ENCODE data around the gene LBX1.
A peak's percentile ranks its signal among the peaks of the same experiment; 100 is the strongest.

Gene LBX1

DNA sequence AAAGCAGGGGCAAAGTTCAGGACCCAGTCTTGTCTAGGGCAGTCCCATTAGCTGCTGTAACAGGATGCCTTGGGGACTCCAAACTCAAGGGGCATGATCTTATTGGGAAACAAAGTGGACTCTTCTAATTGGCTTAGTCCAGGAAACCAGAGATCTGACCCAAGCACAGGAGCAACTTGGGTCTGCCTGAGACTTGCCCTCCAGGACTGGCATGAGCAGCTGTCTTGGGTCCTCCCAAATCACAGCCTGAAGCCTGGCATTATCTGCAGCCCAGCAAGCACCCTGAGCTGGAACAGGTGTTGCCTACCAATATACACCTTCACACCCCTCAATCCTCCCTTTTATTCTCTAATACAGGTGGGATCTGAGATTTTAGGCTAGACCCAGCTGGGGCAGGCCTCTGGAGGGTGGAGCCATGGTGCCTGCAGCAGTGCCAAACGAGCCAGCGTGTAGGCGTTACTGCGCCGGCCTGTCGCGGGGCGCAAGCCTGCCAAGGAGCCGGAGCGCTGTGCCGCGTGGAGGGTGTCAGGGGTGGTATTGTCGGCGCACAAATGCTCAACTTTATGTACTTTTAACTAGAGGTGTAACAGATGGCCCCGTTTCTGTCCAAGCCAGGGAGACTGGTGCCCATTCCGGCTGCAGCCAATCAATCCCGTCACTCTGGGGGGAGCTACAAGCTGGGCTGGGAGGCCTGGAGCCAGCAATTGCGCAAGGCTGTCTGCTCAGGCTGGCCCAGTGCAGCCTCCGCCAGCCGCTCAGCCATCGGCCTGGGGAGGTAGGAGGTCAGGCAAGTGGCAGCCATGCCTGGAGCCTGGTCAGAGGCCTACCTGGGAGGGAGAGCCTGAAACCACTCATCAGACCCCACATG, 12.8 kb upstream of the LBX1 start:
- DNase-seq (ENCODE audit: low read depth): peak; percentile 41

DNA sequence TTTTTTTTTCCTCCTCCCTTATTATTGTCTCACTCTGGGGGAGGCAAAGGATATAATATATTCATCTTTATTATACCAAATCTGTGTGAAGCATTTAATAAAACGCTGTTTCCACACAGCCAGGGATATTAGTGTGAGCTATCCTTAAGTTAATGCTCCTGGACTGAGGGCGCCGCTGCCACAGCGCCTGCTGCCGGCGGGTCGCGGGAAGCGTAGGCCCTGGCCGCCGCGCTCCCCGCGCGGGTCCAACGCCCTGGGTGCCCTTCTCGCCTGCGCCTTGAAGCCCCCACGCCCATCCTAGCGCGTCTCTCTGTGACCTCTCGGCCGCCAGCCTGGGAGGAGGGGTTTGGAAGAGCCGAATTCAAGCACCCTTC, 9.5 kb upstream of the LBX1 start:
- no peak for DNase-seq (ENCODE audit: low read depth)

DNA sequence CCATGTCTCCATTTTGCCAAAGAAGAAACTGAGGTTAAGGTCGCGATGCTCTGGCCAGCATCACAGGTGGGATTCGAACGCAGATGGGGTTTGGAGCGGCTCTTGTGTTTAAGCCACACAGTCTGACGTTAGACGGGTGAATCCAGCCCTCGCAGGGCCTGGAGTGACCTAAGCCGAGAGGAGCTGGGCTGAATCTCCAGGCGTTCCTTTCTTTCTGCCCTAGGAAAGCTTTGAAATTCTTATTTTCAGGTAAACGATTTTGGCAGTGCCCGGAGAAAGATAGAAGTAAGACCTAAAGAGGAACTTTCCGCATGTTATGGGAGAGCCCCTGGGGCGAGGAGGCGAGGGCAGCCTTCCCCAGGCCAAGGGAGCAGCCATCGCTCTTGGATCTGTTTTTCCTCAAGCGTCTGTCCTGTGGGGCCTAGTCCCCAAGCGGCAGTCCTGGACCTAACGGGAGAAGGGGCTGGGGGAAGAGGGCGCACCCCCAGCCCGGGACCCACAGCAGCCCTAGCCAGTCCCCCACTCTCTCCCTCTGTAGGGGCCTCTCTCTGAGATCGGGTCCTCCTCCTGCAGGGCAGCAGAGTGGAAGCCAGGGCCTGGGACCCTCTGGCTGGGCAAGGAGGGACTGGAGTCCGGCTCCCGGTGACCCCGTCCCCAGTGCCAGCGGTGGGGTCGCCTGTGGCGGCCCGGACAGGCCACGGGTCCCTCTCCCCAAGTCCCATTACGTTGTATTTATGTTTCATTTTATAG, 8.9 kb upstream of the LBX1 start:
- no peak for DNase-seq (ENCODE audit: low read depth)

DNA sequence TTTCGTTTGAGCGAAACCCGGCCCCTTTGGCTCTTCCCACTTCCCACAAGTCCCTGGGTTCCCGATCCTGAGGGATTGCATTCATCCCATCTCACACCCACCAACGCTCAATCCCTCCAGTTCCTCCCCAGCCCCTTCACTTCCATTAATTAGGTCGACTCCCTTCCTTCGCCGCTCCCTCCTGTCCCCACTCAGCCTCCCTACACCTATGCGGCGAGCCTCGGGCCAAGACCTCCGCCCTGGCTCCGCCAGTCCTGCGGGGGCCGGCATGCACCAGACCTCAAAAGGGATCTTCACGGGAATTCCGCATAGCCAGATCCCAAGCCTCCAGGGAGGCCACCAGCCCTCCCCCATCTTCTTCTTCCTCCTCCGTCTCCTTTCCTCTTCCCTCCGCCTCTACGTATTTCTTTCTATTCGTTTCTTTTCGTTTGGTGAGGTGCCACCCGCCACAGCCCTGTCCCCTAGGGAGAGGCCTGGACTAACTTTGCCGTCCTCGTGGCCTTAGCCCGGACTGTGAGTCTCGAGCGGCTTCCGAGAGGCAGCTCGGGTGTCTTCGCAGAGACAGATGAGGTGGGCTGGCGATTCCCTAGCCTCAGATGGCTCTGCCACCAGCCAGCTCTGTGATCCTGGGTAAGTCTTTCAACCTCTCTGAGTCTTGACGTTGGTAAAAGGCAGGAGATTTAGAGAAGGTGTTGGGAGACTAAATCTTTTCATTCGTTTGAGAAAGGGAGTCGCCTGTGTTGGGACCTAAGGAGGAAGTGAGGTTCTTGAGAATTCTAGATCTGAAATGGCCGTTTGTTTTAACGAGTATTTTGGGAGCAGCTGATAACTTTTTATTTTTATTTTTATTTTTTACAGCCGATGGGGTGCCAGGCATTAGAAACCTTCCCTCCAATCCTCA, 8.1 kb upstream of the LBX1 start:
- no peak for DNase-seq (ENCODE audit: low read depth)

DNA sequence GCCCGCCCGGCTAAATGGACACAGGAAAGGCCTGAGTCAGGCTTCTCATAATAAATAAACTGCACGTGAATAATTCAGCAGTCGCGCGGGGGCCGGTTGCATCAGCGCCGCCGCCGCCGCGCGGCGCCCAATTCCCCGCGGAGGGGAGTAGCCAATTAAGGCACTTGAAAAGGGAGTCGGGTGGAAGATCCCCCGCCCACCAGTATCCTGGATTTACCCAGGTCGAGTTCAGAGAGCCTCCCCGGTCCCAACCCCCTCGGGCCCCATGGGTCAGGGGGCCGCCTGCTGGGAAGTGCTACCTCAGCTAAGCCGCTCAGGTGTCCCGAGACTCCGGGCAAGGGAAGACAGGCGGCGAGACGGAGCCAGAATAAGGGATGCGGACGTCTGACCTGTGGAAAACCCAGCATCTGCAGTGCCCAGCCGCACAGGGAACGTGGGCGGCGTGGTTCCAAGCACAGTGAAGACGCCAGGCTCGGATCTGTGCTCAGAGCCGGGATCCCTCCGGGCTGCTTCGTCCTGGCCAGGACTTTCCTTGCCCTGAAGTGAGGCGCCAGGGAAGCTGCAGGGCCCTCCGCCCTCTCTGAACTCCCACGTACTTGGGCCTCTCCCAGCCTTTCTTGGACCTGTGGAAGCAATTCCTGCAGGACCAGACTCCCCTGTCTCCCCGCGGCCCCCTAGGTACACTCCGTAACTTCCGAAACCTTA, 7.3 kb upstream of the LBX1 start:
- no peak for DNase-seq (ENCODE audit: low read depth)

DNA sequence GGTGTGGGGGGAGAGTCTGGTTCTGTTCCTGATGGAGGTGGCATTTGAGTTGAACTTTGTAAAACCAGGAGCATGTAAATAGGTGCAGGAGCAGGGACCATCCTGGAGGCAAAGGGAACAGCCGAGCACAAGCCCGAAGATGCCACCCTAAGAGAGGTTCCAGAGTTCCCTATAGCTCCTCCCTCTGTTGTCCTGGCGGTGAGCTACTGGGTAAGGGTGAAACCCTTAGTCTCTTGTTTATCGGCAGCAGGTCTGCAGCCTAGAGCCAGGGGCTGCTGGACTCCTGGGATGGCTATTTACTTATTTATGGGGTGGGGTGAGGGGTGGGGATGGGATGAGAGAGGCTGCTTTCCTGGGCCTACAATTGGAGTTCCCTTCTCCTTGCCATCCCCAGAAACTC, 6.5 kb upstream of the LBX1 start:
- no peak for DNase-seq (ENCODE audit: low read depth)

DNA sequence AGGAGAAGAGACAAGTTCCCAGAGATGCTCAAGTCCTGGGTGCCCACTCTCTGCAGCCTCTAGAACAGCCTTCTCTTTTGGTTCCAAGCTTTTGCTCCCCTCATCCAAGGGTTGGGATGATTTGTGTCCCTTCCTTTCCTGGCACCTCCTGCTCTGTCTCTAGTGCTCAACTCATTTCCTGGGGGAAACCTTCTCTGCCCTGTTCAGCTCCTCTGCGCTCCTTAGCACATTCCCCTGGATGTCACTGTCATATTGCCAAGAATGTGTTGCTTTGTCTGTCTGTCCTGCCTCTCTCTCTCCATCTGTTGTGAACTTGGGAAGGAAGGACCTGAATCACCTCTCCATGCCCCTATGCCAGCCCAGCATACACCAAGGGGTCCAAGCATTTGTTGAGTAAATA, 5.1 kb upstream of the LBX1 start:
- no peak for DNase-seq (ENCODE audit: low read depth)

DNA sequence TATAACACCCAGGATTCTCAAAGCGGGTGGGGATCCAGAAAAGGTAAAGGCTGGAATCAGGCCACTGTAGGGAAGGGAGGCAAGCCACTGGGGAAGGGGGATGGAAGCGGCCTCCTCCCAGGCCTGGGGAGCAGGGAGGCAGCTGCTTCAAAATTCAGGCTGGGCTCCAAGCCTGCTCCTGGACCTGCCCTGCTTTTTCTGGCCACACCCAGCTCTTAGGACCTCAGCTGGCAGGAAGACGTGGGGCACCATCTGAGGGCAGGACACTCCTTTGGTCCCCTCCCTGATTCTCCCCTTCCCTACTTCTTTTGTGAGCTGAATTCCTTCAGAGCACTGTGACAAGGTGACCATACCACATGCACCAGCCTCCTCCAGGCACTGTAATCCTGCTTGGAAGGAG, 4.6 kb upstream of the LBX1 start:
- no peak for DNase-seq (ENCODE audit: low read depth)

DNA sequence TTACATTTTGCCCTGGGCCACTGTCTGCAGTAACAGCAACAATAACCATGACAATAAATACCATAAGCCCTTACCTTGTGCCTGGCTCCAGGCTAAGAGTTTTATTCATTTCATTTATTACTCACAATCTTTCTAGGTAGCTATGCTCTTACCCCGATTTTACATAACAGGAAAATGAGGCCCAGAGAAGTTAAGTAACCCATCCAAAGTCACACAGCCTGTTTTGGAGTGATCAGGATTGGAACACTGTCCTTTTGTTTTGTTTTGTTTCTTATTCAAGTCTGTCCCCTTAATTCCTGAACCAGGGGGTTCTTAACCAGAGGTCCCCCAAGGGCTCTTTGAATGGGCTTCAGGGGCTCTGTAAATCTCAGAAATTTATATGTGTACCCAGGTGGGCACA, 4.2 kb upstream of the LBX1 start:
- DNase-seq (ENCODE audit: low read depth): no peak

DNA sequence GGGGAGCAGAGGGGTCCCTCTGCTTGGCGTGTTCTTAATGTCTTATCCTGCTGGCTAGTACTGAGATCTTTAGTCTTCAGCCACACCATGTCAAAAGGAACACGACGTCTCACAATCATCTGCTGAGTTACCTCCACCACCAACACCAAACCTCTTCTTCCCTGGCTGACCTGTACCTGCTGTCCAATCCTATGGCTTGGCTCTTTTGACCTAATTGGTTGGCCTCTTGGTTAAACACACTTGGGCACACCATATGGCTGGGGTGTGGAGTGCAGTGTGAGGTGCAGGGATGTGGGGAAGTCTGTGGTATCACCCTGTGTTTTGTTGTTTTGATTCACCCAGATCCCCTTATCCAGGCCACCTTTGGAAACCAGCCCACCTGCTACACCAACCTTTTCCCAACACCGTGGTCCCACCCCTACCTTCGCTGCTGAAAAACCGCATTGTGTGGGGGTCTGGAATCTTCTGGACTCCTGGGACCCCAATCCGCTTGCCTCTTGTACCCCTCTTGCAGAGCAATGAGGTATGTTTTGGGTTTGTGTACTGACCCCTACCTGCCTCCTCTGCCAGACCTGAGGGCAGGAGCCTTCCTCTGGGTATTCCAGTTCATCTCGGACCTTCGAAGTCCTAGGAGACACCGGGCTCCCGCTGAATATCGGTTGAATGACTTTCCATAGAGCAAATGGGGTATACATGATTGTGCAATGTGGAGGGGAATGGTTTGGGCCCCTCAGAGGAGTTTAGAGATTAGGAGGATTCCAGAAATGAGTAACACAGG, 2.8 kb upstream of the LBX1 start:
- no peak for DNase-seq (ENCODE audit: low read depth)

DNA sequence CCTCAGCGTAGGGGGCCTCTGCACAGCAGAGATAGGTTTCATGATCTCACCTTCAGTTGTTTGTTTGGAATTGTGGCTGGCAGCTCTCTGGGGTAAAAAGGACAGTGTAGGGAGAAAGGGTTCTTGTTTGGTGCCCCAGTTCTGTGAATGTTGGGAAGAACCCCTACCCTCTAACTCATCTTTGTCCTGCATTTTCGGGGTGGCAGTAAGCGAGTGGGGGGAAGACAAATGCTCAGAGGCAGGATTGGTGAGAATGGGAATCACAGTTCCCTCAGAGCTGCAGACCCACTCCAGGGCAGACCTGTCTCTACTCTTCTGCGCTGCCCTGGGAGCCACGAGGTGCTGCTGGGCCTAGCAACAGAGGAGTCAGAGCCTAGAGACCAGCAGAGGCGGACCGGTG, 1.8 kb upstream of the LBX1 start:
- DNase-seq (ENCODE audit: low read depth): no peak

DNA sequence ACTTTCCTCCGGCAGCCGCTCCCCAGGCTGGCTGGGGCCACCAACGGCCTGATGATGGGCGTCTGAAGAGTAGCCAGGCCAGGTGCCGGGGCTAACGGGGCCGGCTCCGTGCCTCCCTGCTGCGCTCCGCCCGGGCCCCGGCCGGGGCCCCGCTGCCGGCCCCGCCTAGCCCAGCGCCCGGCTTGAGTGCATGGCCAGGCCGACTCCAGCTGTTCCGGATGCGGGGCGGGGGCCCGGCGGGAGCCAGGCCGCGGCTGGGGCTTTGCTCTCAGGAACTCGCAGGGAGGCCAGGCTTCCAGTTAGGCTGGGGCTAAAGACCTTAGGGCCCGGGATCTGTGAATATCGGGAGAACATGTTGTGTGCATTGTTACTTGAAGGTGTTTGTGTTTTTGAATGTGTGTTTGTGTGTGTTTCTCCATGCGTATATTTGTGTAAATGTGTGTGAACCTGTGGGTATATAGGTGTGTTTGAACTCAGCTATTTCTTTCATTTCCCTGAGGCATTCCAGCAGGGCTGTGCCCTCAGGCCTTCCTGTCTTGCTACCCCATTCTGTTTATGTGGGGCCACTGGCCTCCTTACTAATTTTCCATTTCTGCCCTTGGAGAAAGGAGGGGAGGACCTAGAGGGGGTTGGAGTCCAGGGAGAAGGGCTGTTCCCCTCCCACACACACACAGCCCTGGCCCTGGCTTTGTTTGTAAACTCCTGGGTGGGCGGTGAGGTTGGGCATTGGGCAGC, 1.1 kb upstream of the LBX1 start:
- DNase-seq (ENCODE audit: low read depth): no peak

DNA sequence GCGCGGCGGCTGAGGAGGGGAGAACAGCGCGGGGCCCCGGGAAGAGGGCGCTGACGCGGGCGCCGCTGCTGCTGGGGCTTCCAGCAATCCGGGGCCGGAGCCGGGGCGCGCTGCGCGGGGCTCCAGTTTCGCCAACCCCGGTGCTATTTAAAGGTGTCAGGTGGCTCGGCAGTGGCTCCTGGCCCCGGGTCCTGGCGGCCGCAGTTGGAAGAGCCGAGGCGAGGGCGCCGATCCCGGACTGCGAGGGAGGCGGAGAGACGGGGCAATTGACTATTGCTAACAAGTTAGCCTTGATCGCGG, 347 bp downstream of the LBX1 start:
- no peak for DNase-seq (ENCODE audit: low read depth)

DNA sequence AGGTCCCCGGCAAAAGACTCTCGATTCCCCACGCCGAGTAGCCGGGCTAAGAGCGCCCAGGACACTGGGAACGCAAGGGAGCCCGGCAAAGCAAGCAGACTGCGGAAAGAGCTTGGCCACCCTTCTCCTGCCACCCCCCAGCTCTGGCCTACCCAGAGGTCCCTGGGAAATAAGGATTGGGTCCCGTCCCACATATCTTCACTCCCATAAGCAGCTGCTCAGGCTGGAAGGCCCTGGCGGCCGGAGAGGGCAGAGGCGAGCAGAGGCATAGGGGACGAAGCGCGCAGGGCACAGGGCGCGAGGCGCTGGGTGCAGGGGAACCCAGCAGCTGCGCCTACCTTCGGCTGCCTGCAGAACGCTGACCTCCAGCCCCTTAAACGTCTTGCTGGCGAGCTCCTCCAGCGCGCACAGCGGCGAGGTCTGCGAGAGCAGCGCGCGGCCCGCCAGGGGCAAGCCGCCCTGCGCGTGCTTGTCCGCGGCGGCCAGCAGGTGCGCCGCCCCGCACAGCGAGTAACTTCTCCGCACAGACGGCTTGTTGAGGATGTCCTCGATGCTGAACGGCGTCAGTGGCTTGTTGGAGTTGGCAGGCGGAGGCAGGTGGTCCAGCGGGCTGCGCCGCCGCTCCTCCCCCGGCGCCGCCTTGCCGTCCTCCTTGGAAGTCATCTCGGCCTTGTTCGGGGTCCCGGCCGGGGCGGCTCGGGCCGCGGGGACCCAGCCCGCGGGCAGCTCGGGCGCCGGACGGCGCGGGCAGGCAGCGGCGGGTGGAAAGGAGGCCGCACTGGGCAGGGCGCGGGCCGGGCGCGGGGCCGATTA, 904 bp downstream of the LBX1 start:
- no peak for DNase-seq (ENCODE audit: low read depth)

DNA sequence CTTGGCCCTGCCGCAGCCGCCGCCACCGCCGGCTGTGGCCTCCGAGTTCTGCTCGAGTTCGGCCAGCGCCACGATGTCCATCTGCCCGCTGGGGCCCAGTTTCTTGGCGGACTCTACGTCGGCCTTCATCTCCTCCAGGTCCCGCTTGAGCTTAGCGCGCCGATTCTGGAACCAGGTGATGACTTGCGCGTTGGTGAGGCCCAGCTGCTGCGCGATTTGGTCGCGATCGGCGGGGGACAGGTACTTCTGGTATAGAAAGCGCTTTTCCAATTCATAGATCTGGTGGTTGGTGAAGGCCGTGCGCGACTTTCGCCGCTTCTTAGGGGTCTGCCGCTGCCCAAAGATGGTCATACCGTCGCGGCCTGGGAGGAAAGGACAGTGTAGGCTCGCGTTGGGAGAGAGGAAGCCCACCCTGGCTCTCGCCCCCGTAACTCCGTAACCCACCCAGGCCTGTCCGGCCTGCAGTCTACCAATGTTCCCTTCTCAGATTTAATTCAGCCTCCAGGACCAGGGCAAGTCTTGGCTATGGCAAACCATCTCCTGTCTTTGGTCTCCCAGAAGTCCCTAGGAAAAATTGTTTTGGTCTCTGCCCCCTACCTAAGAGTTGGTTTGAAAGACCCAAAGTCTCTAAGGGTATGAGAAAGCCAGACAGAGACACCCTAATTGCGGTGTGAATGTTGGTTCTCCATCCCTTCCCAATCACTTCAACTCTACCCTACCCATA, 1.7 kb downstream of the LBX1 start:
- no peak for DNase-seq (ENCODE audit: low read depth)

DNA sequence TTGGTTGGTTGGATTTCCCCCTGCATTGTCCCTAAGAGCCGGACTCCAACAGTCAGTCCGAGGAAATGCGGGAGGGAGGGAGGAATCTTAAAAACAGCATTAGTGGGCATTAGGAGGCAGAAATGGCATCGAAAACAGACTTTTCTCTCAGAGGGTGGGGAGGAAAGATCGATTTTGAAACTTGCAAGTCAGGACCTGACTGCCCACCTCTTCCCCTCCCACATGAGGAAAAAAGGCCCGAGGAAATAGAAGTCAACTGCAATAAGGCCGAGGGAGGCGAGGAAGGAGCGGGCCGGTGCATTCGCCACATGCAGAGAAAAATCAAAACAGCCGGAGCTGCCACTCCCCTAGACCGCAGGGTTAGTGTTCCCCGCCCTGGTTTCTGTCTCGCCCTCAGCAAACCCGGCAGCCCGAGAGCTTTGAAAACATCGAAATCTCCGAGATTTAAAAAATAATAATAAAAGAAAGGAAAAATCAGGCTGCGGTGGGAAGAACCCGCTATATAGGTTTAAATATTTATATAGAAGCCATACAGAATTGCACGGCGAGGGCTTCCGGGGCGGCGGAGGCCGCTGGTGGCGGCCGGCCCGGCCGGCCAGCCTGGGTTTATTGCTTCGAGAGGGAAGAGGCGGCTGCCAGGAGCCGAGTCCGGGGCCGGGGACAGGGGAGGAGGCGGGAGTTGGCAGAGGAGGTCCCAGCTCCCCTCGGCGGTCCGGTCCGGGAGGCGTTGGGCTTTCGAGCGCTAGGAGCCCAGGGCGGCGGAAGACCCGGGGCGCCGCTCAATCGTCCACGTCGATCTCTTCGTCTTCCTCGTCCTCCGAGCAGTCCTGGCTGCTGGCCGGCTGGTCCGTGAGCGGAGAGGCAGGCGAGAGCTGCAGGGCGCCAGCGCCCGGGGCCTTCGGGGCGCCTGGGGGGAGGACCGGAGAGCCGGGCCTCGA, 2.5 kb downstream of the LBX1 start:
- DNase-seq (ENCODE audit: low read depth): no peak

DNA sequence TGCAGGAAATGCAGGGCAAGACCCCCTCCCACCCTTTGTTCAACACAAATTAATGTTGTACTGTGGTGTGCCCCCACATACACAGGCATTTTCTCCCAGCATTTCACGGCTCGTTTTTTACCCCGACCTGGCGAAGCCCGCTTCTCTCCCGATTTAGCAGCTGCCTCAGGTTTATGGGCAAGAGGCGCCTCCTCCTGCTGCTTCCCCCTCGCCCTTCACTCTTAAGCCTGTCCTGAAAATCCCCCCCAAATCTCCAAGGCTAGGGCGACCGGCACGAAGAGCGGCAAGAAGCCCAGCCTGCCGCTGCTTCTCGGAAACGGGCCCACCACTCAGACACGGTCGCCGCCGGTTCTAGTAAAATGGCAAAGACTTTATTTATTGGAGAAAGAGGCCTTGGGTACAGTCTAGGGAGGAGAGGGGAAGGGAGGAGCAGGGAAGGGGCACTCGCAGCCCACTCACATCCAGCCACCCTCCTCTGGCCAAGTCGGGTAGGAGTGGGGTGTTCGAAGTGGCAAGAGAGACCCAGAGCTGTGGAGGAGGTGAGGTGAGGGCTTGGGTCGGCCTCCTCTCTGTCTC, 3.3 kb downstream of the LBX1 start:
- DNase-seq (ENCODE audit: low read depth): no peak

Data from amniotic epithelial cell (primary cell).